HFFc6 (cell line): Measurements from ENCODE around the gene CPNE7. TPM values are rescaled to one million over a fixed set of nuclear protein-coding genes. Genes with fewer than 3 reads are reported as not detected.

Experiments
- DNase-seq: peaks from one replicate; pipeline ENCODE4 v3.0.0-alpha.2; 2018
- H3K27ac Mint-ChIP-seq: 2 replicates; pipeline ENCODE4 v1.8.0; 2020; ENCODE audit warnings: mild to moderate bottlenecking, mixed read lengths
- H3K27me3 Mint-ChIP-seq: 2 replicates; pipeline ENCODE4 v1.8.0; 2021; ENCODE audit warnings: mild to moderate bottlenecking, moderate library complexity, mixed read lengths; ENCODE audit not compliant: insufficient read depth
- H3K36me3 Mint-ChIP-seq: 2 replicates; pipeline ENCODE4 v1.8.0; 2021; ENCODE audit warnings: low read depth, mixed read lengths
- H3K4me1 Mint-ChIP-seq: 2 replicates; pipeline ENCODE4 v1.8.0; 2020; ENCODE audit warnings: low read depth, mixed read lengths
- H3K4me3 Mint-ChIP-seq: 2 replicates; pipeline ENCODE4 v1.8.0; 2020; ENCODE audit warnings: mild to moderate bottlenecking, moderate library complexity, mixed read lengths
- H3K9me3 Mint-ChIP-seq: 2 replicates; pipeline ENCODE4 v1.8.0; 2020; ENCODE audit warnings: mild to moderate bottlenecking, mixed read lengths
- total RNA-seq, 6 experiments: library from RNA; stranded (reverse); fragmentation: NEBNext Ultra II Directional; extraction: Animal tissue kit (Norgen Biotek cat#: 25700); gene quantifications; 2 replicates in 1 of 6; 3 replicates in 5 of 6; pipeline ENCODE4 v1.2.3, GENCODE V29; 2021
- TF ChIP-seq, protein P1 (sequence below): fragments of 200-600 bp; sonication (generic); IDR thresholded peaks from 2 replicates; pipeline ENCODE4 v1.5.0; 2021; ENCODE audit warnings: antibody characterized with exemption, mild to moderate bottlenecking

CPNE7 gene
- total RNA-seq, 6 experiments from 2014 or later, result 17.6 to 22.2 (median 19.3) TPM

DNA sequence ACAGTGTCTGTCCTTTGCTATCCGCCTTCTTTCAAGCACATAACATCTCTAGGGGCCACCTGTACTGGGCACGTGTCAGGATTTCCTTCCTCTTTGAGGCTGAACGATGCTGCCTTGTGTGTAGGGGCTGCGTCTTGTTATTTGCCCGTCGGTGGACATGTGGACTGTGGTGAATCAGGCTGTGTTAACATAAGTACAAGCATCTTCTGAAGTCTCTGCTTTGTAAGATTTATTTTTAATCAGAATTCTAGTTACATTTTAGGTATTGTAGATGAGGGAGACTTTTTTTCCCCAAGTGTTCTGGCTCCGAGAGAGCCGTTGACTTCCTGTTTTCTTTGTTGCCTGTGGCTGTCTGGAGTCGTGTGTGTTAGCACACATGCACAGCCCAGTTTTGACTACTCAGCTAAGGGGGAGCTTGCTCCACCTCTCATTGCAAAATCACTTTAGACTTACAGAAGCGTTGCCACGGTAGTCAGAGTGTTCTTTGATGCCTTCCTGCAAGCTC lies 41.3 kb upstream of the CPNE7 start:
- DNase-seq, result peak; percentile 3
- no peaks in the 10 kb centered on the region for H3K9me3 Mint-ChIP-seq
- H3K27me3 Mint-ChIP-seq, result no peaks in the 10 kb centered on the region; the same call in 1 of the 2 replicates
- H3K36me3 Mint-ChIP-seq, result peaks cover 42% of the 10 kb centered on the region
- H3K4me1 Mint-ChIP-seq, result no peaks in the 10 kb centered on the region
- H3K4me3 Mint-ChIP-seq, result no peak overlapping the region
- H3K27ac Mint-ChIP-seq, result no peak overlapping the region
- TF ChIP-seq, protein P1, sequence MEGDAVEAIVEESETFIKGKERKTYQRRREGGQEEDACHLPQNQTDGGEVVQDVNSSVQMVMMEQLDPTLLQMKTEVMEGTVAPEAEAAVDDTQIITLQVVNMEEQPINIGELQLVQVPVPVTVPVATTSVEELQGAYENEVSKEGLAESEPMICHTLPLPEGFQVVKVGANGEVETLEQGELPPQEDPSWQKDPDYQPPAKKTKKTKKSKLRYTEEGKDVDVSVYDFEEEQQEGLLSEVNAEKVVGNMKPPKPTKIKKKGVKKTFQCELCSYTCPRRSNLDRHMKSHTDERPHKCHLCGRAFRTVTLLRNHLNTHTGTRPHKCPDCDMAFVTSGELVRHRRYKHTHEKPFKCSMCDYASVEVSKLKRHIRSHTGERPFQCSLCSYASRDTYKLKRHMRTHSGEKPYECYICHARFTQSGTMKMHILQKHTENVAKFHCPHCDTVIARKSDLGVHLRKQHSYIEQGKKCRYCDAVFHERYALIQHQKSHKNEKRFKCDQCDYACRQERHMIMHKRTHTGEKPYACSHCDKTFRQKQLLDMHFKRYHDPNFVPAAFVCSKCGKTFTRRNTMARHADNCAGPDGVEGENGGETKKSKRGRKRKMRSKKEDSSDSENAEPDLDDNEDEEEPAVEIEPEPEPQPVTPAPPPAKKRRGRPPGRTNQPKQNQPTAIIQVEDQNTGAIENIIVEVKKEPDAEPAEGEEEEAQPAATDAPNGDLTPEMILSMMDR, result no peak

DNA sequence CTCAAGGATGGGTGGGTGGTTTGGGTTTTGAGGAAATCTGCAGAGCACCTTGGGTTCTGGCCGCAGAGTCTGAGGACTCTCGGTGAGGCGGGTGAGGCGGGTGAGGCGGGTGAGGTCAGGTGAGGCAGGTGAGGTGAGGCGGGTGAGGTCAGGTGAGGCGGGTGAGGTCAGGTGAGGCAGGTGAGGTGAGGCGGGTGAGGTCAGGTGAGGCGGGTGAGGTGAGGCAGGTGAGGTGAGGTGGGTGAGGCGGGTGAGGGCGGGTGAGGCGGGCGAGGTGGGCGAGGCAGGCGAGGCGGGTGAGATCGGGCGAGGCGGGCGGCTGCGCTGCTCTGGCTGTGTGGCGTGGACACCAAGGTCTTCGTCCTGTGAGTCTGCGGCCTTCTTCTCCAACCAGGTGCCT lies 39.2 kb upstream of the CPNE7 start:
- H3K27me3 Mint-ChIP-seq, result peaks cover 1% of the 10 kb centered on the region; the same call in 1 of the 2 replicates
- H3K36me3 Mint-ChIP-seq, result peaks cover 46% of the 10 kb centered on the region
- no peak overlapping the region for H3K27ac Mint-ChIP-seq
- no peaks in the 10 kb centered on the region for H3K9me3 Mint-ChIP-seq
- TF ChIP-seq, protein P1, result no peak
- H3K4me1 Mint-ChIP-seq, result no peaks in the 10 kb centered on the region
- no peak for DNase-seq
- no peak overlapping the region for H3K4me3 Mint-ChIP-seq

DNA sequence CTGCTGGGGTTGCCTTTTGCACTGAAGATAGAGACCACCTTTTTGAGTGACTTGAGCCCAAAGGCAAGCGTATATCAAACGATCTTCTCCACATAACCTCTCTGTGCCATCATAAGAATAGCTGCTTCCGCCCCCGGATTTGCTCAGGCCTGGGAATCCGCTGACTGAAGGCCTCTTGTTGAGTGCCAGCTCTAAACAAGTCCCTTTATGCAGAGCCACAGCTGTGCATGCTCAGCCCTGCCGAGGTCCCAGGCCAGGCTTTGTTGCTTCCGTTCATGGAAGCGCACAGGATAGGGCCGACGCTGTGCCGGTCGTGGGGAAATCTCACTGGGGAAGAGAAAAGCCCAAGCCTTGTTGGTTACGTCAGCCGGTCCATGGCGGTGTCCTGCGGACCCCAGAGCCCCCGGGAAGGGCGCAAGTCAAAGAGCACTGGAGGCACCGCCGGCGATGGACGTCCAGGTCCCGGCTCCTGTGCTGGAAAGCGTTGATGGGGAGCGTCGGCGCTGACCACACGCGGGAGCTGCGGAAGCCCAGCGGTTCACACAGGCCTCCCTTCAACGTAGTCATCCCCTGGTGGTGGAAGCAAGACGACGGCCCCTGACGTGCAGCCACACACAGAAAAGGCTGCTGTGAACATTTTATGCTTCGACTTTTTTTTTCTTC lies 38.5 kb upstream of the CPNE7 start:
- no peaks in the 10 kb centered on the region for H3K4me1 Mint-ChIP-seq
- H3K27me3 Mint-ChIP-seq, result 0 out of 2 replicates have a peak, but pooled peaks cover 1% of the 10 kb centered on the region
- TF ChIP-seq, protein P1, result no peak
- no peaks in the 10 kb centered on the region for H3K9me3 Mint-ChIP-seq
- peaks cover 49% of the 10 kb centered on the region for H3K36me3 Mint-ChIP-seq
- no peak for DNase-seq
- H3K27ac Mint-ChIP-seq, result no peak overlapping the region
- H3K4me3 Mint-ChIP-seq, result no peak overlapping the region

DNA sequence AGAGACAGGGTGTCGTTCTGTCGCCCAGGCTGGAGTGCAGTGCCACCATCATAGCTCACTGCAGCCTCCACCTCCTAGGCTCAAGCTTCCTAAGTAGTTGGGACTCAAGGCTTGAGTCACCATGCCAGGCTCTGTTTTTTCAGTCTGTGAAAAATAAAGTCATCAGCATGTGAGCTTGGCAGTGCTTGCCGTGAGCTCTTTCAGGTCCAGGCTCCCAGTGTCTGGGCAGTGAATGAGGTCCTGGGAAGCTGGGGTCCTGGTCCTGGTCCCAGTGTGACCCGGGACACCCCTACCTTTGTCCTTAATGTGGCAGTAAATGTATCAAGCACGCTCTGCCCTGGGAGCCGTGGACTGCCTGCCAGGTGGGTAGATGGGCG lies 38.0 kb upstream of the CPNE7 start:
- H3K36me3 Mint-ChIP-seq, result peaks cover 51% of the 10 kb centered on the region
- no peak for DNase-seq
- H3K4me1 Mint-ChIP-seq, result peaks cover 3% of the 10 kb centered on the region
- no peak overlapping the region for H3K27ac Mint-ChIP-seq
- no peak overlapping the region for H3K4me3 Mint-ChIP-seq
- no peaks in the 10 kb centered on the region for H3K9me3 Mint-ChIP-seq
- TF ChIP-seq, protein P1, result no peak
- H3K27me3 Mint-ChIP-seq, result 0 out of 2 replicates have a peak, but pooled peaks cover 1% of the 10 kb centered on the region

DNA sequence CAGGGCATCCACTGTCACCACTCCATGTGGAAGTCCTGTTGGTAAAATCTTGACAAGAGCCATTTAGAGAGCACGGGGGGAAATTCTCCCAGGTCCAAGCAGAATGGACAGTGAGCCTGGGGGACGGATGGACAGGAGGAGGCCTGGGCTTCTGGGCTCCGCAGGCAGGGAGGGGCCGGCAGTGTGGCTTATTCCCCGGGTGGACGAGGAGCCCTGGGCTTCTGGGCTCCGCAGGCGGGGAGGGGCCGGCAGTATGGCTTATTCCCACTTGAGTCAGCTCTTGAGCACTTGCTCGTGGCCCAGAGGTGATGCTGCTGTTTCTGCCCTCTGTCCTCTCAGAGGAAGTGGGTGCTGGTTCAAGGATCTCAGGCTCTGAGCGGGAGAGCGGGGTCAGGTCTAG lies 37.3 kb upstream of the CPNE7 start:
- TF ChIP-seq, protein P1, result no peak
- no peak overlapping the region; the same call in 1 of the 2 replicates for H3K27ac Mint-ChIP-seq
- DNase-seq, result no peak
- peaks cover 6% of the 10 kb centered on the region for H3K4me1 Mint-ChIP-seq
- 0 out of 2 replicates have a peak, but pooled peaks cover 1% of the 10 kb centered on the region for H3K27me3 Mint-ChIP-seq
- H3K36me3 Mint-ChIP-seq, result peaks cover 54% of the 10 kb centered on the region
- no peaks in the 10 kb centered on the region for H3K9me3 Mint-ChIP-seq
- no peak overlapping the region for H3K4me3 Mint-ChIP-seq
